SK-N-SH treated with all-trans-retinoic acid at 6 μM for 48 hours (cell line): ENCODE results near the gene QPCT.

Experiments used
- ATAC-seq: fragments of 200-7000 bp; cut with Tn5 transposase; 3 replicates; pipeline ENCODE4 v1.9.1; 2020; ENCODE audit warnings: mild to moderate bottlenecking, moderate library complexity
- ARNTL ChIP-seq: fragments of 450-650 bp; formaldehyde crosslinking; IDR thresholded peaks from 2 replicates; pipeline ENCODE4 v1.5.0; 2020; ENCODE audit warnings: low read depth, mild to moderate bottlenecking, moderate library complexity, borderline replicate concordance
- CSDC2 ChIP-seq: fragments of 250-450 bp; sonication (Bioruptor Pico); IDR thresholded peaks from 2 replicates; pipeline ENCODE4 v1.5.0; 2020; ENCODE audit warnings: mild to moderate bottlenecking, moderate library complexity
- CSRNP3 ChIP-seq: fragments of 250-450 bp; sonication (Bioruptor Pico); IDR thresholded peaks from 2 replicates; pipeline ENCODE4 v1.5.1; 2021; ENCODE audit warnings: mild to moderate bottlenecking, moderate library complexity
- ESRRG ChIP-seq: fragments of 250-450 bp; sonication (Bioruptor Pico); IDR thresholded peaks from 2 replicates; pipeline ENCODE4 v1.6.1; 2021; ENCODE audit warnings: mild to moderate bottlenecking
- ISL1 ChIP-seq: fragments of 250-450 bp; sonication (Bioruptor Pico); IDR thresholded peaks from 2 replicates; pipeline ENCODE4 v2.1.2; 2022; ENCODE audit warnings: mild to moderate bottlenecking, moderate library complexity
- OSR1 ChIP-seq: fragments of 250-450 bp; sonication (Bioruptor Pico); IDR thresholded peaks from 2 replicates; pipeline ENCODE4 v1.8.0; 2022; ENCODE audit warnings: moderate library complexity, mild to moderate bottlenecking, inconsistent platforms
- PPARA ChIP-seq: fragments of 250-450 bp; sonication (Bioruptor Pico); IDR thresholded peaks from 2 replicates; pipeline ENCODE4 v1.5.0; 2020; ENCODE audit warnings: mild to moderate bottlenecking, borderline replicate concordance
- RARB ChIP-seq: fragments of 250-450 bp; sonication (Bioruptor Pico); IDR thresholded peaks from 2 replicates; pipeline ENCODE4 v1.8.0; 2021; ENCODE audit warnings: mild to moderate bottlenecking, moderate library complexity
- TCF4 ChIP-seq: fragments of 250-450 bp; sonication (Bioruptor Pico); IDR thresholded peaks from 2 replicates; pipeline ENCODE4 v1.8.0; 2021; ENCODE audit warnings: mild to moderate bottlenecking, moderate library complexity, borderline replicate concordance
- ZC3H10 ChIP-seq: fragments of 250-450 bp; sonication (Bioruptor Pico); IDR thresholded peaks from 2 replicates; pipeline ENCODE4 v1.5.1; 2021; ENCODE audit warnings: mild to moderate bottlenecking, moderate library complexity
- ZFP3 ChIP-seq: fragments of 250-450 bp; sonication (Bioruptor Pico); IDR thresholded peaks from 2 replicates; pipeline ENCODE4 v1.5.0; 2020; ENCODE audit warnings: mild to moderate bottlenecking, moderate library complexity
- ZNF565 ChIP-seq: fragments of 450-650 bp; formaldehyde crosslinking; conservative IDR thresholded peaks from 2 replicates; pipeline ENCODE4 v1.5.0; 2020; ENCODE audit warnings: low read depth, mild to moderate bottlenecking, moderate library complexity
- ZNF70 ChIP-seq: fragments of 450-650 bp; formaldehyde crosslinking; IDR thresholded peaks from 2 replicates; pipeline ENCODE4 v1.5.0; 2020; ENCODE audit warnings: mild to moderate bottlenecking, moderate library complexity
- ZNF8 ChIP-seq: fragments of 450-650 bp; formaldehyde crosslinking; IDR thresholded peaks from 2 replicates; pipeline ENCODE4 v1.5.0; 2020; ENCODE audit warnings: mild to moderate bottlenecking, moderate library complexity
- TF ChIP-seq, protein P1 (sequence below): fragments of 250-450 bp; sonication (Bioruptor Pico); IDR thresholded peaks from 2 replicates; pipeline ENCODE4 v1.5.1; 2020; ENCODE audit warnings: low read depth, mild to moderate bottlenecking, moderate library complexity
- TF ChIP-seq, protein P2 (sequence below): fragments of 250-450 bp; sonication (Bioruptor Pico); IDR thresholded peaks from 2 replicates; pipeline ENCODE4 v1.8.0; 2020; ENCODE audit warnings: mild to moderate bottlenecking, moderate library complexity, borderline replicate concordance
- TF ChIP-seq, protein P3 (sequence below): fragments of 250-450 bp; sonication (Bioruptor Pico); IDR thresholded peaks from 2 replicates; pipeline ENCODE4 v1.5.0; 2020; ENCODE audit warnings: mild to moderate bottlenecking, moderate library complexity
- TF ChIP-seq, protein P4 (sequence below): fragments of 250-450 bp; sonication (Bioruptor Pico); IDR thresholded peaks from 2 replicates; pipeline ENCODE4 v1.8.0; 2021; ENCODE audit warnings: low read depth, mild to moderate bottlenecking, moderate library complexity, borderline replicate concordance

The QPCT gene

DNA sequence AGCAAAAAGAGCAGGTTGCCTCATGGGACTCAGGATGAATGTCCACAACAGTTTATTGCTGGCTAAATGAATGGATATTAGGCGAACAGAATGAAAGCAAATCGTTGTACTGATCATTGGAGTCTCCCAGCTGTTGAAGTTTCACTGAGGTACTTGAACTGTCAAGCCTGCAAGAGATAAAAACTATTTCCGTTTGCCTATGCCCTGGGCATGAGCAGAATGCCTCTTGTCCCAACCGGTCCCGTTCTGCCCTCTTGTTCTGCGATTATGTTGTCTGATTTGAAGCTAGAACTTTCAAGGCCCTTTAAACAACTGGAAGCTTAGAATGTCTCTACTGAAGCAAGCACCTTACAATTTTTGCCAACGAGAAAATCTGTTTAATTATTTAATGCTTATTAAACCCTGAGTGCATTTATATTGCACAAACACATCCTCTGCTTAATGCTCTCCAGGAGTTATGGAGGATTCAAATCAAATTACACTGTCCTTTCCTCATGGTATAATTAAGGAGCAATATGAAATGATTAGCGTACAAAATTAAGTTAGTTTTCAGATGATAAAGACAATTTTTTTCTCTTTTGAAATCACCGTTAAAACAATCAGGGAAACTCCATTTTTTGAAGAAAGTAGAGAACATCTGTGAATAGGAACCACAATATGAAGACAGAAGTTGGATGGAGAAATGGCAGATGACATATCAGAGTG lies 17.7 kb downstream of the QPCT start:
- TF ChIP-seq ZNF70 (CRISPR knock-in tag) (no peak), ESRRG (no peak), ARNTL (no peak), CSDC2 (CRISPR knock-in tag) (no peak), ISL1 (CRISPR knock-in tag) (peak; percentile 19; the same call in 1 of the 2 replicates), RARB (no peak), ZNF565 (CRISPR knock-in tag) (no peak), CSRNP3 (no peak), TCF4 (peak; percentile 71; the same call in 1 of the 2 replicates), ZFP3 (CRISPR knock-in tag) (no peak), ZNF8 (CRISPR knock-in tag) (0 out of 2 replicates have a peak, but pooled peaks have one; percentile 9)
- TF ChIP-seq, protein P1, sequence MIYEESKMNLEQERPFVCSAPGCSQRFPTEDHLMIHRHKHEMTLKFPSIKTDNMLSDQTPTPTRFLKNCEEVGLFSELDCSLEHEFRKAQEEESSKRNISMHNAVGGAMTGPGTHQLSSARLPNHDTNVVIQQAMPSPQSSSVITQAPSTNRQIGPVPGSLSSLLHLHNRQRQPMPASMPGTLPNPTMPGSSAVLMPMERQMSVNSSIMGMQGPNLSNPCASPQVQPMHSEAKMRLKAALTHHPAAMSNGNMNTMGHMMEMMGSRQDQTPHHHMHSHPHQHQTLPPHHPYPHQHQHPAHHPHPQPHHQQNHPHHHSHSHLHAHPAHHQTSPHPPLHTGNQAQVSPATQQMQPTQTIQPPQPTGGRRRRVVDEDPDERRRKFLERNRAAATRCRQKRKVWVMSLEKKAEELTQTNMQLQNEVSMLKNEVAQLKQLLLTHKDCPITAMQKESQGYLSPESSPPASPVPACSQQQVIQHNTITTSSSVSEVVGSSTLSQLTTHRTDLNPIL (CRISPR knock-in tag): no peak
- TF ChIP-seq, protein P2, sequence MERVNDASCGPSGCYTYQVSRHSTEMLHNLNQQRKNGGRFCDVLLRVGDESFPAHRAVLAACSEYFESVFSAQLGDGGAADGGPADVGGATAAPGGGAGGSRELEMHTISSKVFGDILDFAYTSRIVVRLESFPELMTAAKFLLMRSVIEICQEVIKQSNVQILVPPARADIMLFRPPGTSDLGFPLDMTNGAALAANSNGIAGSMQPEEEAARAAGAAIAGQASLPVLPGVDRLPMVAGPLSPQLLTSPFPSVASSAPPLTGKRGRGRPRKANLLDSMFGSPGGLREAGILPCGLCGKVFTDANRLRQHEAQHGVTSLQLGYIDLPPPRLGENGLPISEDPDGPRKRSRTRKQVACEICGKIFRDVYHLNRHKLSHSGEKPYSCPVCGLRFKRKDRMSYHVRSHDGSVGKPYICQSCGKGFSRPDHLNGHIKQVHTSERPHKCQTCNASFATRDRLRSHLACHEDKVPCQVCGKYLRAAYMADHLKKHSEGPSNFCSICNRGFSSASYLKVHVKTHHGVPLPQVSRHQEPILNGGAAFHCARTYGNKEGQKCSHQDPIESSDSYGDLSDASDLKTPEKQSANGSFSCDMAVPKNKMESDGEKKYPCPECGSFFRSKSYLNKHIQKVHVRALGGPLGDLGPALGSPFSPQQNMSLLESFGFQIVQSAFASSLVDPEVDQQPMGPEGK: no peak
- TF ChIP-seq, protein P3, sequence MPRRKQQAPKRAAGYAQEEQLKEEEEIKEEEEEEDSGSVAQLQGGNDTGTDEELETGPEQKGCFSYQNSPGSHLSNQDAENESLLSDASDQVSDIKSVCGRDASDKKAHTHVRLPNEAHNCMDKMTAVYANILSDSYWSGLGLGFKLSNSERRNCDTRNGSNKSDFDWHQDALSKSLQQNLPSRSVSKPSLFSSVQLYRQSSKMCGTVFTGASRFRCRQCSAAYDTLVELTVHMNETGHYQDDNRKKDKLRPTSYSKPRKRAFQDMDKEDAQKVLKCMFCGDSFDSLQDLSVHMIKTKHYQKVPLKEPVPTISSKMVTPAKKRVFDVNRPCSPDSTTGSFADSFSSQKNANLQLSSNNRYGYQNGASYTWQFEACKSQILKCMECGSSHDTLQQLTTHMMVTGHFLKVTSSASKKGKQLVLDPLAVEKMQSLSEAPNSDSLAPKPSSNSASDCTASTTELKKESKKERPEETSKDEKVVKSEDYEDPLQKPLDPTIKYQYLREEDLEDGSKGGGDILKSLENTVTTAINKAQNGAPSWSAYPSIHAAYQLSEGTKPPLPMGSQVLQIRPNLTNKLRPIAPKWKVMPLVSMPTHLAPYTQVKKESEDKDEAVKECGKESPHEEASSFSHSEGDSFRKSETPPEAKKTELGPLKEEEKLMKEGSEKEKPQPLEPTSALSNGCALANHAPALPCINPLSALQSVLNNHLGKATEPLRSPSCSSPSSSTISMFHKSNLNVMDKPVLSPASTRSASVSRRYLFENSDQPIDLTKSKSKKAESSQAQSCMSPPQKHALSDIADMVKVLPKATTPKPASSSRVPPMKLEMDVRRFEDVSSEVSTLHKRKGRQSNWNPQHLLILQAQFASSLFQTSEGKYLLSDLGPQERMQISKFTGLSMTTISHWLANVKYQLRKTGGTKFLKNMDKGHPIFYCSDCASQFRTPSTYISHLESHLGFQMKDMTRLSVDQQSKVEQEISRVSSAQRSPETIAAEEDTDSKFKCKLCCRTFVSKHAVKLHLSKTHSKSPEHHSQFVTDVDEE (CRISPR knock-in tag): peak; percentile 51; the same call in 1 of the 2 replicates
- ATAC-seq: no peak

GRCh38 chr2:37364351-37364750 lies 19.9 kb downstream of the QPCT start:
- ATAC-seq: no peak
- TF ChIP-seq ESRRG: no peak

DNA sequence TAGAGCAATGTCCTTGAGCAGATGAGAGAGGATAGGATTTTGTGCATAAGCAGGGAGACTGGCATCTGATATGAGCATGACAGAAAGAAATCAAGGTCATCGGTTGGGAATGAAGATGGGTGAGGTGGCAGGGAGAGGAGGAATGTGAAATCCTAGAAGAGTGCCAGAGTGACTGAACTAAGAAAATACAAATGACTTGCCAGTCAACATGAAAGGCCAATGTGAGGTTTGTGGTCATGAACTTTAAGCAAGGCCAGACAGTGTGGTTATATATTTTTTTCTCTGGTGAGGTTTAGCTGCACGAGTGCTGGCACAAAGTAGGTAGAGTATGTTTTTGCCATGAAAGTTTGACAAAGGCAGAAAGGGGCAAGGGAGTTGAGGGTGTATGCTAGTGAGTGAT lies 21.2 kb downstream of the QPCT start:
- TF ChIP-seq, protein P4, sequence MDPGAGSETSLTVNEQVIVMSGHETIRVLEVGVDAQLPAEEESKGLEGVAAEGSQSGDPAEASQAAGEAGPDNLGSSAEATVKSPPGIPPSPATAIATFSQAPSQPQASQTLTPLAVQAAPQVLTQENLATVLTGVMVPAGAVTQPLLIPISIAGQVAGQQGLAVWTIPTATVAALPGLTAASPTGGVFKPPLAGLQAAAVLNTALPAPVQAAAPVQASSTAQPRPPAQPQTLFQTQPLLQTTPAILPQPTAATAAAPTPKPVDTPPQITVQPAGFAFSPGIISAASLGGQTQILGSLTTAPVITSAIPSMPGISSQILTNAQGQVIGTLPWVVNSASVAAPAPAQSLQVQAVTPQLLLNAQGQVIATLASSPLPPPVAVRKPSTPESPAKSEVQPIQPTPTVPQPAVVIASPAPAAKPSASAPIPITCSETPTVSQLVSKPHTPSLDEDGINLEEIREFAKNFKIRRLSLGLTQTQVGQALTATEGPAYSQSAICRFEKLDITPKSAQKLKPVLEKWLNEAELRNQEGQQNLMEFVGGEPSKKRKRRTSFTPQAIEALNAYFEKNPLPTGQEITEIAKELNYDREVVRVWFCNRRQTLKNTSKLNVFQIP (CRISPR knock-in tag): no peak
- no peak for TF ChIP-seq OSR1 (CRISPR knock-in tag)
- TF ChIP-seq PPARA: no peak
- TF ChIP-seq ZC3H10 (CRISPR knock-in tag): no peak
- TF ChIP-seq, protein P3 (CRISPR knock-in tag): no peak
- TF ChIP-seq RARB: no peak
- no peak; the same call in 1 of the 3 replicates for ATAC-seq
